ENCODE results near the gene MOB3A.

The MOB3A gene

DNA sequence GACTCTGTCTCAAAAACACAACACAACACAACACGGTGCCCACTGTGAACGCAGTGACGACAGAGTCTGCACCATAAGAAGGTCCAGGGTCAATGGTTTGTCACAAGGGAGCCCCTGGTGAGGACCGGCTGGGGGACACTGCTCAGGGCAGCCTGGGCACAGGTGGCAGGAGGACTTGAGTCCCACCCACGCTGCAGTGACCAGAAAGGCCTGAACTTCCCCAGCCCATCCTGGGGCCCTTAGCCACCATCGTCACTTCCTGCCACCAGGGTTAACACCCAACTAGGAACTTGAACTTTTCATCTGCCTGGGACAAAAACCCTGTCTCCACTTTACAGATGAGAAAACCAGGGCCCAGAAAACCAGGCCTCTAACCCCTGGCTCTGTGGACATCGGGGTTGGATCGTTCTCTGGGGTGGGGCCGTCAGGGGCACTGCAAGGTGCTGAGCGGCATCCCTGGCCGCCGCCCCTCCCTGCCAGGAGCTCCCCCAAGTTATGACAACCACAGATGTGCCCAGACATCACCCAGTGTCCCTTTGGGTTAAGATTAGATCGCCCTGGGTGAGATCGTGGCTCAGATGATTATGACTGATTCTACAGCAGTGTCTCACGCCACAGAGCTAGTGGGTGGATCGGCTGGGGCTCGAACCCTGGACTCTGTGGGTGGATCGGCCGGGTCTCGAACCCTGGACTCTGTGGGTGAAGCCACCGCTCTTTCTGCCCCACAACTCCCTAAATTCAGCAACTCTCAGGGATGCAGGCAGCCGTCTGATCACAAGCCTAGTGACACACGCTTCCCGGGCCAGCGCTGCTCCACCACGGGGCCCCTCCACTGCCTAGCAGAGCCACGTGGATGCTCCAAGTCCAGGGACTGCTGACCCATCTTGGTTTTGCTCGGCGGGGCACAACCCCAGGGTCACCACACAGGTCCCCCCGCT lies 14.0 kb downstream of the MOB3A start:
- DNase-seq, result no peak

GRCh38 chr19:2080336-2080988 lies 15.7 kb downstream of the MOB3A start:
- DNase-seq, result no peak

GRCh38 chr19:2079865-2080301 lies 16.2 kb downstream of the MOB3A start:
- DNase-seq, result no peak

- no peak for DNase-seq
Observed at GRCh38 chr19:2079076-2079864, 16.9 kb downstream of the MOB3A start.

DNA sequence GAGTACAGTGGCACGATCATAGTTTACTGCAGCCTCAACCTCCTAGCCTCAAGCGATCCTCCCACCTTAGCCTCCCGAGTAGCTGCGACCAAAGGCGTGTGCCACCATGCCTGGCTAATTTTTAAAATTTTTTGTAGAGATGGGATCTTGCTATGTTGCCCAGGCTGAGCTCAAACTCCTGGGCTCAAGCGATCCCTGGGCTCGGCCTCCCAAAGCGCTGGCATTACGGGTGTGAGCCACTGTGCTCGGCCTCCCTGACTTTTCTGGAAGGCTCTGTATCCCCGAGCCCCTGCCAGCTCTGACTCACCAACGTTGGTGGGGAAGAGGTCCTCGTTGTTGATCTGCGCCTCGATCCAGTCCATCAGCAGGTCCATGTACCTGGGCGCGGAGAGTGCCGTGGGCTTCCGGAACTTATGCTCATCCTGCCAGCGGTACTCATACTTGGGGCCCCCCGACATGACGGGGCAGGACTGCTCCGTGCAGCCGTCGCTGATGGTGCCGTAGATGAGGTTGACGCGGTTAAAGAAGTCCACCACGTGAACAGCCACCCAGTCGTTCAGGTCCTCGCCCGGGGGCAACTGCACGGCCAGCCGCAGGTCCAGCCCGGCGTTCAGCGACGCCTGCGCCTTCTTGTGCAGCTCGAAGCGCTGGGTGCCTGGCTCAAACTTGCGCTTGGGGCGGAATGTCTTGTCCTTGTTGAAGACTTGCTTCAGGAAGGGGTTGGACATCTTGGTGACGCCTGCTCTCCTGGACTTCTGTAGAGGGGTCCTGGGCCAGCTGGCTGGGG lies 18.1 kb downstream of the MOB3A start:
- no peak for DNase-seq

DNA sequence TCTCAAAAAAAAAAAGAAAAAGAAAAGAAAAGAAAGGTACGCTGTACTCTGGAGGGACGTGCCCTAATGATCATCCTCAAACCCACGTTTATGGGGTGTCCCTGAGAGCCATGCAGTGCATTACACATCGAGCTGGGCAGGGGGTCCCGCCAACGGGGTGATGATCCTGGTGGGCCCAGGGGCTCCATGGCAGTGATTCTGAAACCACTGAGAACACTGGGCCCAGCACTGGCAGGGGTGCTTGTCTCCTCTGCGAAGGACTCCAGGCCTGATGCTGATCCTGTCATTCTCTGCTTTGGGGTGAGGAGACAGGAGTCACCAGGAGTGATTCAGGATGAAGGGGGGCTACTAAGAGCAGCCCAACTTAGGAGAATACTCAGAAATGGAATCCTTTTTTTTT lies 18.7 kb downstream of the MOB3A start:
- no peak for DNase-seq

DNA sequence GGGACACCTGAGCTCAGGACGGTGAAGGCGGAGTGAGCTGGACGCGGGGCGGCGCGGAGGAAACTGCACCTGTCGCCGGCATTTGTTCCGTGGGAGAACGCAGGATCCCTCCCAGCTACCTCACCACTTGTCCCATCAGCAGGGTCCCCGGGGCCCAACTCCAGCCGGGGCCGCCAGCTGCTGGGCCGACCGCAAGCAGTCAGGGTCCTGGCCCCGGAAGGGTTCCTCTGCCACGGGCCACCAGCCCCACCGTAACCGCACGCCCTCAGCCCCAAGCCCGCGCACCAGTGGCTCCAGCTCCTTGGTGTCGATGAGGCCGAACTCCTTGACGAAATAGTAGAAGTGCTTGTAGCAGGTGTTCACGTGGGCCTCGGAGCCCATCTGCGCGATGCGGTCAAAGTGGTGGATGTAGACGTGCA lies 19.6 kb downstream of the MOB3A start:
- DNase-seq, result no peak

DNA sequence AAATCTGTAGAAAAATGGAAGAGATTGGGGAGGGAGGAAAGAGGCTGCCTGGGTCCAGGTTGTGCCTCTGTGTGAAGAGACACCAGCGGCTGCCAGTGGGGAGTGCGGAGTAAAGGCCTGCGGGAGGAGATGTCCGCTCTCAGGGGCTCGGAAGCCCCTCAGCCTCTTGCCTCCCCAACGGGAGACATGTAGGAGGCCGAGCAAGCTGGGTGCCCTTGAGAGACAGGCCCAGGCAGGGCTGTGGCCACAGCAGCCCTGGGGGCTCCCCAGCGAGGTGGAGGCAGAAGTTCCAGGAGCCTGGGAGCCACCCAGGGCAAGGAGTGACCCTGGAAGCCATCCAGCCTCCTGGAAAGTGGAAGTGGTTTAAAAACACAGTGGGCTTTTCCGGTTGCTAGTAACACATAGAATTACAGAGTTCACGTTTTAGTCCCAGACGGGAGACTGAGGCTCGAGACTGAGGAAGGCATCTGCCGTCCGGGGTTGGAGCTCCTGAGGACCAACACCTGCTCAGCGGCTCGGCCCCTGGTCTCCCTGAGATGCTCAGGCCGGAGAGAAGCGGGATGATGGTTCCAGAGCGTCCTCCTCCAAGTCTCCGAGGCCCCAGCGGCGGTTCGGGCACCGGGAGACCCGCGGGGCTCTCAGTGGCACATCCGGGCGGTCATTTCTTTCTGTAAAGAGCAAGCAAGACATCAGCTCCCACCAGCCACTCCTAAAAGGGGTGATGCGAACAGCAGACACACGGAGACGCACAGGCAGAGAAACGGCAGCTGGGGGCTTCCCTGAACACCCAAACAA lies 23.2 kb downstream of the MOB3A start:
- no peak for DNase-seq

- DNase-seq, result no peak
Observed at GRCh38 chr19:2070986-2071673, 25.0 kb downstream of the MOB3A start.

DNA sequence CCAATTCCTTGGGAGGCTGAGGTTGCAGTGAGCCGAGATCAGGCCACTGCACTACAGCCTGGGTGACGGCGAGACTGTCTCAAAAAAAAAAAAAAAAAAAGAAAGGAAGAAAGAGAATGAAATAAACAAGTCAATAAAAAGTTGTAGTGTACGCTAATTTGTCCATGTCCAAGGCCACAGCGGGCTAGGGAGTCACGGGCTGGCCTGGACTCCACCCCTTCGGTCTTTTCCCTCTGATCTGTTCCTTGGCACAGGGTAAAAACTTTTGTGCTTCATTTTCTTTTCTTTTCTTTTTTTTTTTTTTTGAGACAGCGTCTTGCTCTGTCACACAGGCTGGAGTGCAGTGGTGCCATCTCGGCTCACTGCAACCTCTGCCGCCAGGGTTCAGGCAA lies 25.7 kb downstream of the MOB3A start:
- no peak for DNase-seq

DNA sequence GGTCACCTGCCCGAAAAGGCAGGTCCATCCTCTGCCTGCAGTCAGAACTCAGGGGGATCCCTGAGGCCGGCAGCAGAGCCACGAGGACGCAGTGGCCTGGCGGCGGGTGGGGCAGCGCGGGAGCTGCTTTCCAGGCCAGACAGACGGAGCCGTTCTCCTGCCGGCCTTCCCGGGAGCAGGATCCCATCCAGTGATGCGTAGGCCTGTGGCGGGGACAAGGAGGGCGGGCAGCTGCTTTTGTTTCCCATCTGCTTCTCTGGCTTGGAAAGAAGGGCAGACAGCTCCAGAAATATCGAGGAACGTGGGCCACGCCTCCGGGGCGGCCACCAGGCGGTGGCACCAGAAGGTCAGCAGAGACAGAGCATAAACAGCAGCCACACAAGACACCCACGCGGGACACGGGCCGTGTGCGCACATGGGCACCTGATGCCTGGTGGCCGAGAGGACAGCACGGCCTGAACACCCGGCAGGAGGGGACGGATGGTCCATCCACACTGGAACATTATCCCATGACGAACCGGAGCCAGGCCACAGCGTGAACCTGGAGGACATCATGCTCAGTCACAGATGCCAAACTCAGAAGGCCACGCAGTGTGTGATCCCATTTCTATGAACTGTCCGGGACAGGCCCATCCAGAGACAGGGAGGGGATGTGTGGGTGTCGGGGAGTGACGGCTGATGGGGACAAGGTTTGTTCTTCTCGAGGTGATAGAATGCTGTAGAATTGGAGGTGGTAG lies 31.2 kb downstream of the MOB3A start:
- DNase-seq, result peak; percentile 43

DNA sequence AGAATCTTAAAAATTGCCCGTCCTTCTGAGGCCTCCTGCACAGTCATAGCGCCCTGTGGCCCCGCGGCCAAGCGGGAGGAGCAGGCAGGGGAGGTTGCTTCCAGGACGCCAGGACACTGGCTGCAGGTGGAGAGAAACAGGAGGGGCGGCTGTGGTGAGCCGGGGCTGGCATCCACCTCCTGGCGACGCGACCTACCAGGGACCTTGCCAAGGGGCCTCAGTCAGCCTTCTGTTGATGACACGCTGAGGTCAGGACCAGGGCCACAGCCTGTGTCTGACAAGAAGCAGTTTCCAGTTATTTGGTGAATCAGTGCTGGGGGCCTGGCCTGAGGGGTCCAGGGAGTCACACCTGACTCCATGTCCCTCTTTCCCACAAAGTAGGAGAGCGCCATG lies 31.7 kb downstream of the MOB3A start:
- no peak for DNase-seq

- DNase-seq, result no peak
Observed at GRCh38 chr19:2063824-2064223, 32.3 kb downstream of the MOB3A start.

DNA sequence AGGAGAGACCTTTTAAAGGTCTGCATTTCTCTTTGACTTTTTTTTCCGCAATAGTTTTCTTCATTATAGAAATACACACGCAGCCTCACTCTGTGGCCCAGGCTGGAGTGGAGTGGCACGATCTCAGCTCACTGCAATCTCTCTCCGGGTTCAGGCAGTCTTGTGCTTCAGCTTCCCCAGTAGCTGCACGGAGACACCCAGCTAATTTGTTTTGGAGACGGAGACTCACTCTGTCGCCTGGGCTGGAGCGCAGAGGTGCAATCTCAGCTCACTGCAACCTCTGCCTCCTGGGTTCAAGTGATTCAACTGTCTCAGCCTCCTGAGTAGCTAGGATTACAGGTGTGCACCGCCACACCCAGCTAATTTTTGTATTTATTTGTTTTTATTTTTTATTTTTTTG lies 33.4 kb downstream of the MOB3A start:
- no peak for DNase-seq

GRCh38 chr19:2062389-2062729 lies 33.8 kb downstream of the MOB3A start:
- DNase-seq, result no peak

DNA sequence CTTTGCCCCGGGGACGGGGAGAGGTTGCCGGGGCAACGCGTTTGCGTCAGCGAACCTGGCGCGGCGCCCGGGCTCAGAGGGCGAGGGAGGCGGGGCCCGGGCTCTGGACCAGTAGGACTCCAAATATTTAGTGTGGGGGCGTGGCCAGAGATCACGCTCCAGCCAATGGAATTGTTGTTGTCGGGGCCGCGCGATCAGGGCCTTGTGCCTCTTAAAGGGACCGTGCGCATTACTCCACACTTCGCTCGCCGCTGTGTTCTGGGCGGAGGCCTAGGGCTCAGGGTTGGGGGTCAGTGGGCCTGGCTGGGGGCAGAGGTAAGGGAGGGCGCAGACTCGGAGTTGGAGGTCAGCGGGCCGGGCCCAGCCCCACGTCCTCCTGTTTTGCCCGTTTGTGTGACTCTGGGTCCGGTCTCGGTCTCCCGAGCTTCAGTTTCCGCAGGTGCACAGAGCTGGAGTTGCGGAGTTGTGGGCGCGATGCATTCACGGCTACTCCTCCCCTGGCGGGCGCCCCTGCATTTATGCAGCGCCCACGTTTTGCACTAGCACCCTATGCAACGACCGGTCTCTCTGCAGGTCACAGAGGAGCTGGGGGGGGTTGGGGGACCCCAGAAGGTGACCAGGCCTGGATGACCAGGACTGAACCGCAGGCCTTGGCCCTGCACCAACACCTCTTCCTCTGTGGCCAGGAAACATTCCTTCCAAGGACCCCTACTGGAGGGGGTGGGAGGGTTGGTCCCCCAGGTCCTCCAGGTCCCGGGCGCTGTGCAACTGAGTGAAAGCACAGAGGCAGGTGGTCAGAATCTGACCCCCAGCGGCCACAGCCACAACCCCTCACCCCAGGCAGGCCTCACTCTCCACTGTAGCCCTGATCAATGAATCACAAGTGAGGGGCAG lies 34.4 kb downstream of the MOB3A start:
- peak; percentile 99 for DNase-seq

DNA sequence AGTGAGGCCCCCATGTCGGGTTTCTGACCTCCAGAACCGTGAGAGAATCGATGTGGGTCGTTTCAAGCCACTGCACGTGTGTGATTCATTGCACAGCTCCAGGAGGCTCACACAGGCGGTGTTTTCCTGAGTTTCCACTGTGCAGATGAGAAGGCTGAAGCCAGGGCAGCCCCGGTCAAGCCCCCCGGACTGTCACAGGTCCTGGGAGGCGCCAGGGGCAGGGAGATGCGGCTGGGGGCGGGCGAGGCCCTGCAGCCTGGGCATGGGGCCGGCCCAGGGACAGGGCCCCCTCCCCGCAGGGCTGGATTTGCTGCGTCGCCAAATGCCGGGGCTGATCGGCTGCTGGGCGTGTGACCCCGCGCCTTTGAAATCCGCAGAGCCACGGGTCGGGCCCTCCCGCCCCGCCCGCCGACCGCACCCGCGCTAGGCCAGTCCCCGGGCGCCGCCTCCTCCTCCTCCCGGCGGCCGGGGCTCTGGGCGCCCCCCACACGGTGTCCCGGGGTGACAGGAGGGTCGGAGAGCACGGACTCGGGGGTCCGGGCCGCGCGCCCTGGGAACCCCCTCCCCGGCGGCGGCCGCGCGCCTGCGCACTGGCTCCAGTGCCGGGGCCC lies 35.1 kb downstream of the MOB3A start:
- peak; percentile 82 for DNase-seq

- peak; percentile 96 for DNase-seq
Observed at GRCh38 chr19:2059422-2060201, 36.5 kb downstream of the MOB3A start.
